HepG2 (cell line): ENCODE data around the gene MILR1. TPM values are rescaled to one million over a fixed set of nuclear protein-coding genes. Genes with fewer than 3 reads are reported as not detected.

Experiments used
- ATF1 ChIP-seq: IDR thresholded peaks from 2 replicates; pipeline ENCODE4 v1.6.1; 2016; ENCODE audit warnings: mild to moderate bottlenecking, control low read depth
- ATRX ChIP-seq: sonication (generic); formaldehyde crosslinking; IDR thresholded peaks from 2 replicates; pipeline ENCODE4 v1.4.0; 2020; ENCODE audit warnings: missing genetic modification reagents, borderline replicate concordance
- EP300 ChIP-seq, 3 experiments: sonication (generic) in 1 of 3; formaldehyde crosslinking in 1 of 3; IDR thresholded peaks; 2 replicates each; pipeline versions ENCODE4 v1.5.1 to v1.6.1; 2011 to 2020; ENCODE audit warnings: low read depth in 2 of 3, low read length in 2 of 3, borderline replicate concordance in 1 of 3, improper control_type of control experiment in 1 of 3, mild to moderate bottlenecking in 1 of 3, missing genetic modification reagents in 1 of 3, moderate library complexity in 1 of 3
- EZH2 ChIP-seq: conservative IDR thresholded peaks from 2 replicates; pipeline ENCODE4 v1.6.1; 2012; ENCODE audit warnings: mild to moderate bottlenecking, low read depth, low read length, moderate library complexity
- FOXC1 ChIP-seq: sonication (generic); formaldehyde crosslinking; IDR thresholded peaks from 2 replicates; pipeline ENCODE4 v1.8.0; 2022; ENCODE audit warnings: mild to moderate bottlenecking, missing genetic modification reagents, borderline replicate concordance
- IKZF4 ChIP-seq: sonication (generic); formaldehyde crosslinking; IDR thresholded peaks from 2 replicates; pipeline ENCODE4 v1.5.1; 2020; ENCODE audit warnings: borderline replicate concordance, mild to moderate bottlenecking, low read depth, missing genetic modification reagents; ENCODE audit errors: not compliant biosample characterization
- KDM5B ChIP-seq: sonication (generic); formaldehyde crosslinking; IDR thresholded peaks from 2 replicates; pipeline ENCODE4 v1.4.0; 2020; ENCODE audit warnings: missing genetic modification reagents, mild to moderate bottlenecking, borderline replicate concordance
- KLF16 ChIP-seq, 2 experiments: sonication (generic) in 1 of 2; formaldehyde crosslinking in 1 of 2; IDR thresholded peaks; 2 replicates each; pipeline versions ENCODE4 v1.6.1 to v1.8.0; 2016 to 2023; ENCODE audit warnings: missing genetic modification reagents in 2 of 2, missing compliant biosample characterization in 1 of 2
- MTF2 ChIP-seq: sonication (generic); formaldehyde crosslinking; IDR thresholded peaks from 2 replicates; pipeline ENCODE4 v1.5.0; 2020; ENCODE audit warnings: missing genetic modification reagents, borderline replicate concordance
- NR2F6 ChIP-seq, 2 experiments: IDR thresholded peaks; 2 replicates each; pipeline ENCODE4 v1.6.1; 2016; ENCODE audit warnings: antibody characterized with exemption in 1 of 2, mild to moderate bottlenecking in 1 of 2
- RFX1 ChIP-seq: fragments of 450-650 bp; IDR thresholded peaks from 2 replicates; pipeline ENCODE4 v1.6.1; 2017
- SALL1 ChIP-seq: sonication (generic); formaldehyde crosslinking; IDR thresholded peaks from 2 replicates; pipeline ENCODE4 v1.8.0; 2022; ENCODE audit warnings: mild to moderate bottlenecking, missing genetic modification reagents
- ZKSCAN5 ChIP-seq: sonication (generic); formaldehyde crosslinking; IDR thresholded peaks from 2 replicates; pipeline ENCODE4 v1.5.1; 2020; ENCODE audit warnings: mild to moderate bottlenecking, missing genetic modification reagents
- ZMAT3 ChIP-seq: sonication (generic); formaldehyde crosslinking; conservative IDR thresholded peaks from 2 replicates; pipeline ENCODE4 v1.7.0; 2021; ENCODE audit warnings: missing genetic modification reagents
- ZNF331 ChIP-seq: sonication (generic); formaldehyde crosslinking; IDR thresholded peaks from 2 replicates; pipeline ENCODE4 v1.4.0; 2020; ENCODE audit warnings: missing genetic modification reagents
- ZNF430 ChIP-seq: sonication (generic); formaldehyde crosslinking; IDR thresholded peaks from 2 replicates; pipeline ENCODE4 v1.9.0; 2021; ENCODE audit warnings: mild to moderate bottlenecking, missing genetic modification reagents
- ZNF563 ChIP-seq: sonication (generic); formaldehyde crosslinking; IDR thresholded peaks from 2 replicates; pipeline ENCODE4 v1.8.0; 2022; ENCODE audit warnings: mild to moderate bottlenecking, moderate library complexity, missing genetic modification reagents
- ZNF567 ChIP-seq: sonication (generic); formaldehyde crosslinking; IDR thresholded peaks from 2 replicates; pipeline ENCODE4 v1.8.1; 2023; ENCODE audit warnings: mild to moderate bottlenecking, missing genetic modification reagents, borderline replicate concordance
- ZNF772 ChIP-seq: sonication (generic); formaldehyde crosslinking; IDR thresholded peaks from 2 replicates; pipeline ENCODE4 v1.5.0; 2020; ENCODE audit warnings: mild to moderate bottlenecking, missing genetic modification reagents
- polyA plus RNA-seq, 8 experiments: library from polyadenylated mRNA; depleted of rRNA in 3 of 8; stranded (reverse) in 7 of 8; unstranded in 1 of 8; fragments of >200 nt; fragmentation: Illumina TruSeq in 4 of 8; extraction: Trizol in 4 of 8; gene quantifications; 2 replicates each; pipeline versions ENCODE4 v1.2.1 to v1.2.3, GENCODE V29; 2011 to 2016; ENCODE audit warnings: low read depth in 4 of 8, missing spikeins in 1 of 8, mixed read lengths in 1 of 8; ENCODE audit not compliant: insufficient read depth in 1 of 8
- total RNA-seq, 5 experiments: library from RNA; depleted of rRNA; stranded (reverse); fragments of >200 nt; fragmentation: Illumina TruSeq; extraction: Trizol; gene quantifications; 2 replicates each; pipeline ENCODE4 v1.2.3, GENCODE V29; 2016; ENCODE audit warnings: low read depth in 1 of 5
- TF ChIP-seq, protein P1 (sequence below): sonication (generic); formaldehyde crosslinking; IDR thresholded peaks from 2 replicates; pipeline ENCODE4 v1.4.0; 2020; ENCODE audit warnings: mild to moderate bottlenecking, missing genetic modification reagents
- TF ChIP-seq, protein P2 (sequence below): sonication (generic); formaldehyde crosslinking; IDR thresholded peaks from 2 replicates; pipeline ENCODE4 v1.5.0; 2020; ENCODE audit warnings: missing genetic modification reagents
- TF ChIP-seq, protein P3 (sequence below): sonication (generic); formaldehyde crosslinking; IDR thresholded peaks from 2 replicates; pipeline ENCODE4 v1.8.1; 2023; ENCODE audit warnings: mild to moderate bottlenecking, missing genetic modification reagents

MILR1 gene
- total and polyA plus RNA-seq, 2 of the 13 experiments (the other 11 are each of a cell fraction or from before 2014, with no cell fraction given) = 0.27 to 1.7 TPM

DNA sequence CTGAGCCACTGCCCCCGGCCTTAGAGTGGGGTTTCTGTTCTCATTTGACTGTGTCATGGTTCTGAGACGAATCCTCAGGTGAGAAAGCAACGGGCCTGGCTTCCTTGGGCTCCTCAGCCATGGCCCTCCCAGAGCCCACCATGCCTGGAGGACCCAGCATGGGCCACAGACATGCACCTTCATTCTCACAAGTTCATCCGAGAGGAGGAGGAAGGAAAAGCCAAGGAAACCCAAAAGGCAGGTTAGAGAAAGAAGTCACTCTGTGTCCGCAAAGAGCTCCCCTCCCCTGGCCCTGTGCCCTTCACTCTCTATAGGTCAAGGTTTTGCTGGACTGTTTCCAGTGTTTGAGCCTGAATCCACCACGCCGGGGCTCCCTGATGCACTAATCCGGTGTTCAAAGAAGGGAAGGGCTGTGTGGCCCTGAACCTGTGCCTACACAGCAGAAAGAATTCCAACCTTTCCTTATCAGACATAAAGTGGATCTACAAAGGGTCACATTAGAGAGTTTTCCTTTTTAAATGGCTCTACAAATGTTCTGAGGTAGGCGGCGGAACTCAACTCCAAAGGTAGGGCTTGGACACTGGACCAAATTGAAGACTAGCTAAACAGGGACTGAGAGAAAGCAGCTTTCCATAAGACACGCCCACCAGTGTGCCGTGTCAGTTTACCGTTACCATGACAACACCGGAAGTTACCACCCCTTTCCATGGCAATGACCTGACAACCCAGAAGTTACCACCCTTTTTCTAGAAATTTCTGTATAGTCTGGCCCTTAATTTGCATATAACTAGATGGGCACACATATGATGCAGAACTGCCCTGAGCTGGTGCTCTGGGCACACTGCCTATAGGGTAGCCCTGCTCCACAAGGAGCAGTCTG, 42.4 kb upstream of the MILR1 start (continued):
- TF ChIP-seq KLF16 (CRISPR knock-in tag; IDR thresholded peaks at IDR 0.05) (peak in 1 of 2 experiments; percentile 47; a peak in 1 of 4 replicates), ATRX (CRISPR knock-in tag) (no peak), ZNF331 (CRISPR knock-in tag) (peak; percentile 85), ZNF772 (peak; percentile 61; the same call in 1 of the 2 replicates), ZNF567 (no peak), KDM5B (CRISPR knock-in tag) (peak; percentile 65; the same call in 1 of the 2 replicates), RFX1 (peak; percentile 93), SALL1 (CRISPR knock-in tag) (peak; percentile 94), ZNF430 (CRISPR knock-in tag) (no peak), FOXC1 (CRISPR knock-in tag) (peak; percentile 94), NR2F6 (IDR thresholded peaks at IDR 0.05) (peak; percentile 97), NR2F6 (CRISPR knock-in tag; IDR thresholded peaks at IDR 0.05) (peak; percentile 98), EZH2 (no peak), ZMAT3 (CRISPR knock-in tag) (0 out of 2 replicates have a peak, but pooled peaks have one; percentile 39), ZNF563 (peak; percentile 68), ZKSCAN5 (CRISPR knock-in tag) (no peak), ATF1 (CRISPR knock-in tag) (peak; percentile 29; the same call in 1 of the 2 replicates), IKZF4 (CRISPR knock-in tag) (peak; percentile 65), EP300 (IDR thresholded peaks at IDR 0.05; ENCODE audit: low read depth in 2 of 2, low read length in 2 of 2) (peak; percentile 19 to 78; a peak in 2 of 4 replicates), EP300 (CRISPR knock-in tag; IDR thresholded peaks at IDR 0.05; ENCODE audit: borderline replicate concordance) (no peak), MTF2 (CRISPR knock-in tag) (peak; percentile 33; the same call in 1 of the 2 replicates)
- TF ChIP-seq, protein P1, sequence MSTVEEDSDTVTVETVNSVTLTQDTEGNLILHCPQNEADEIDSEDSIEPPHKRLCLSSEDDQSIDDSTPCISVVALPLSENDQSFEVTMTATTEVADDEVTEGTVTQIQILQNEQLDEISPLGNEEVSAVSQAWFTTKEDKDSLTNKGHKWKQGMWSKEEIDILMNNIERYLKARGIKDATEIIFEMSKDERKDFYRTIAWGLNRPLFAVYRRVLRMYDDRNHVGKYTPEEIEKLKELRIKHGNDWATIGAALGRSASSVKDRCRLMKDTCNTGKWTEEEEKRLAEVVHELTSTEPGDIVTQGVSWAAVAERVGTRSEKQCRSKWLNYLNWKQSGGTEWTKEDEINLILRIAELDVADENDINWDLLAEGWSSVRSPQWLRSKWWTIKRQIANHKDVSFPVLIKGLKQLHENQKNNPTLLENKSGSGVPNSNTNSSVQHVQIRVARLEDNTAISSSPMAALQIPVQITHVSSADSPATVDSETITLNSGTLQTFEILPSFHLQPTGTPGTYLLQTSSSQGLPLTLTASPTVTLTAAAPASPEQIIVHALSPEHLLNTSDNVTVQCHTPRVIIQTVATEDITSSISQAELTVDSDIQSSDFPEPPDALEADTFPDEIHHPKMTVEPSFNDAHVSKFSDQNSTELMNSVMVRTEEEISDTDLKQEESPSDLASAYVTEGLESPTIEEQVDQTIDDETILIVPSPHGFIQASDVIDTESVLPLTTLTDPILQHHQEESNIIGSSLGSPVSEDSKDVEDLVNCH = 0 out of 2 replicates have a peak, but pooled peaks have one; percentile 72
- TF ChIP-seq, protein P2, sequence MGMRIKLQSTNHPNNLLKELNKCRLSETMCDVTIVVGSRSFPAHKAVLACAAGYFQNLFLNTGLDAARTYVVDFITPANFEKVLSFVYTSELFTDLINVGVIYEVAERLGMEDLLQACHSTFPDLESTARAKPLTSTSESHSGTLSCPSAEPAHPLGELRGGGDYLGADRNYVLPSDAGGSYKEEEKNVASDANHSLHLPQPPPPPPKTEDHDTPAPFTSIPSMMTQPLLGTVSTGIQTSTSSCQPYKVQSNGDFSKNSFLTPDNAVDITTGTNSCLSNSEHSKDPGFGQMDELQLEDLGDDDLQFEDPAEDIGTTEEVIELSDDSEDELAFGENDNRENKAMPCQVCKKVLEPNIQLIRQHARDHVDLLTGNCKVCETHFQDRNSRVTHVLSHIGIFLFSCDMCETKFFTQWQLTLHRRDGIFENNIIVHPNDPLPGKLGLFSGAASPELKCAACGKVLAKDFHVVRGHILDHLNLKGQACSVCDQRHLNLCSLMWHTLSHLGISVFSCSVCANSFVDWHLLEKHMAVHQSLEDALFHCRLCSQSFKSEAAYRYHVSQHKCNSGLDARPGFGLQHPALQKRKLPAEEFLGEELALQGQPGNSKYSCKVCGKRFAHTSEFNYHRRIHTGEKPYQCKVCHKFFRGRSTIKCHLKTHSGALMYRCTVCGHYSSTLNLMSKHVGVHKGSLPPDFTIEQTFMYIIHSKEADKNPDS (CRISPR knock-in tag) = peak; percentile 69; the same call in 1 of the 2 replicates
- TF ChIP-seq, protein P3, sequence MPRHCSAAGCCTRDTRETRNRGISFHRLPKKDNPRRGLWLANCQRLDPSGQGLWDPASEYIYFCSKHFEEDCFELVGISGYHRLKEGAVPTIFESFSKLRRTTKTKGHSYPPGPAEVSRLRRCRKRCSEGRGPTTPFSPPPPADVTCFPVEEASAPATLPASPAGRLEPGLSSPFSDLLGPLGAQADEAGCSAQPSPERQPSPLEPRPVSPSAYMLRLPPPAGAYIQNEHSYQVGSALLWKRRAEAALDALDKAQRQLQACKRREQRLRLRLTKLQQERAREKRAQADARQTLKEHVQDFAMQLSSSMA (CRISPR knock-in tag) = peak; percentile 28; the same call in 1 of the 2 replicates
